ENCODE data around the gene ZNHIT3.

GRCh38 chr17:36474571-36474970 lies 11.9 kb upstream of the ZNHIT3 start:
- no peak for TF ChIP-seq CTCF (conservative IDR thresholded peaks at IDR 0.05; ENCODE audit: low read depth in 2 of 2)
- no peak for TF ChIP-seq EZH2 (IDR thresholded peaks at IDR 0.05; ENCODE audit: low read depth, unreplicated experiment)
- no peak for TF ChIP-seq EZH2phosphoT487 (IDR thresholded peaks at IDR 0.05; ENCODE audit: unreplicated experiment)
- no peak for TF ChIP-seq ZNF331 (CRISPR knock-in tag; IDR thresholded peaks at IDR 0.05; ENCODE audit: low read depth)
- TF ChIP-seq JUNB (IDR thresholded peaks at IDR 0.05; ENCODE audit: unreplicated experiment), result no peak
- no peak for TF ChIP-seq POLR2AphosphoS5 (IDR thresholded peaks at IDR 0.05; ENCODE audit: low read depth)
- no peak for TF ChIP-seq NANOG (IDR thresholded peaks at IDR 0.05; ENCODE audit: borderline replicate concordance)
